Peyer's patch (tissue), 4 donors: Measurements from ENCODE around the gene POLE3.

ENCODE experiments used
- POLR2A ChIP-seq, 2 donors: fragments of 450-650 bp; IDR thresholded peaks; one replicate each; pipeline ENCODE4 v1.5.1; 2017; ENCODE audit warnings: antibody characterized with exemption in 2 of 2, mild to moderate bottlenecking in 2 of 2, moderate library complexity in 2 of 2
- TF ChIP-seq, protein P1 (sequence below), 6 experiments: fragments of 450-650 bp in 4 of 6; fragments of 200-600 bp in 2 of 6; sonication (generic) in 1 of 6; IDR thresholded peaks; one replicate each; pipeline ENCODE4 v1.5.1; 2017 to 2019; ENCODE audit warnings: antibody characterized with exemption in 6 of 6, mild to moderate bottlenecking in 3 of 6, moderate library complexity in 1 of 6

- TF ChIP-seq, protein P1, sequence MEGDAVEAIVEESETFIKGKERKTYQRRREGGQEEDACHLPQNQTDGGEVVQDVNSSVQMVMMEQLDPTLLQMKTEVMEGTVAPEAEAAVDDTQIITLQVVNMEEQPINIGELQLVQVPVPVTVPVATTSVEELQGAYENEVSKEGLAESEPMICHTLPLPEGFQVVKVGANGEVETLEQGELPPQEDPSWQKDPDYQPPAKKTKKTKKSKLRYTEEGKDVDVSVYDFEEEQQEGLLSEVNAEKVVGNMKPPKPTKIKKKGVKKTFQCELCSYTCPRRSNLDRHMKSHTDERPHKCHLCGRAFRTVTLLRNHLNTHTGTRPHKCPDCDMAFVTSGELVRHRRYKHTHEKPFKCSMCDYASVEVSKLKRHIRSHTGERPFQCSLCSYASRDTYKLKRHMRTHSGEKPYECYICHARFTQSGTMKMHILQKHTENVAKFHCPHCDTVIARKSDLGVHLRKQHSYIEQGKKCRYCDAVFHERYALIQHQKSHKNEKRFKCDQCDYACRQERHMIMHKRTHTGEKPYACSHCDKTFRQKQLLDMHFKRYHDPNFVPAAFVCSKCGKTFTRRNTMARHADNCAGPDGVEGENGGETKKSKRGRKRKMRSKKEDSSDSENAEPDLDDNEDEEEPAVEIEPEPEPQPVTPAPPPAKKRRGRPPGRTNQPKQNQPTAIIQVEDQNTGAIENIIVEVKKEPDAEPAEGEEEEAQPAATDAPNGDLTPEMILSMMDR (IDR thresholded peaks at IDR 0.05): no peak
- no peak for TF ChIP-seq POLR2A (IDR thresholded peaks at IDR 0.05)
These were observed 20.1 kb downstream of the POLE3 start for GRCh38 chr9:113390192-113390960.
